ENCODE data around the gene ITPA. TPM values are rescaled to one million over a fixed set of nuclear protein-coding genes. Genes with fewer than 3 reads are reported as not detected.

The ITPA gene
- total and polyA plus RNA-seq, 2 of the 4 experiments (the other 2 are of a cell fraction) = 32.4 to 49.0 TPM

DNA sequence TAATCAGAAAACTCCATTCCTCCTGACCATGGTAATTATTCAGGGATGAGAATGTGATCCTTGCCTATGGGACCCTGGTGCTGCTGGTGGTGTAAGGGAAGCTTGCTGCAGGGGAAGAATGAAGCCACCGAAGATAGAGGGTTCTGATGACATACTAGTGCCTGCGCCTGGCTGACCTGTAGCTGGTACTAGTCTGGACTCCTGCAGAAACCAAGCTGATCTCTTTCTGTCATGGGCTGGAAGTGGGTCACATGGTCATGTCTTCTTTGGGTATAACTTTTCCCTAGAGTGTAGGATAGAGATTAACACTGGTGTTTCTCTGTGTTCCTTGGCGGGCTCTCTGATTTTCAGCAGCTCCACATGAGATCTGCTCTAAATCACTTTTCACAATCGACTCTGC, 38.3 kb downstream of the ITPA start:
- no CpG with 5 or more reads among the region's 4 CpGs for WGBS, 2 experiments (ENCODE audit: extremely low coverage in 2 of 2, insufficient read length in 1 of 2)
- Histone ChIP-seq H3K4me3 (ENCODE audit: insufficient read depth, low read depth, low read length) (no peak overlapping the region), H2AK9ac (replicated peaks; ENCODE audit: low read depth, low read length, poor library complexity) (no peak overlapping the region), H3K79me1 (ENCODE audit: low read depth in 1 of 2, low read length in 2 of 2) (no peaks in the 10 kb centered on the region), H2BK120ac (ENCODE audit: low read depth, low read length) (no peak overlapping the region), H3K14ac (replicated peaks; ENCODE audit: low read depth, low read length) (no peak overlapping the region), H2BK15ac (ENCODE audit: low read depth, low read length) (no peak overlapping the region), H4K20me1 (ENCODE audit: insufficient read depth, low read length) (no peaks in the 10 kb centered on the region), H3K27ac (ENCODE audit: insufficient read depth, low read length) (no peak overlapping the region), H3K4ac (ENCODE audit: low read depth, low read length) (no peak overlapping the region), H3K9me3 (ENCODE audit: control insufficient read depth, insufficient read depth, low read length) (no peaks in the 10 kb centered on the region), H2AK5ac (ENCODE audit: low read depth, low read length) (no peak overlapping the region), H3K36me3 (ENCODE audit: control insufficient read depth, insufficient read depth, low read length) (peaks cover 9% of the 10 kb centered on the region), H3K9ac (ENCODE audit: low read depth, low read length) (no peak overlapping the region), H3K9me1 (ENCODE audit: insufficient read depth, low read length) (no peaks in the 10 kb centered on the region), H4K8ac (ENCODE audit: low read depth in 2 of 2, low read length in 2 of 2) (no peak overlapping the region), H4K91ac (ENCODE audit: insufficient read depth, low read depth, low read length) (no peak overlapping the region), H3K4me1 (ENCODE audit: control insufficient read depth, insufficient read depth, low read length) (no peaks in the 10 kb centered on the region), H2BK20ac (ENCODE audit: low read depth, low read length) (no peak overlapping the region), H3K56ac (ENCODE audit: extremely low read depth, insufficient read depth, low read length) (no peak overlapping the region), H3K23ac (ENCODE audit: low read depth, low read length) (no peak overlapping the region), H2BK5ac (ENCODE audit: low read depth, low read length, poor library complexity, severe bottlenecking) (no peak overlapping the region), H2AFZ (replicated peaks; ENCODE audit: low read length, poor library complexity) (no peak overlapping the region), H3K18ac (ENCODE audit: low read depth, low read length) (no peak overlapping the region), H3K27me3 (ENCODE audit: control insufficient read depth, insufficient read depth, low read length) (peaks cover 6% of the 10 kb centered on the region; the same call in 1 of the 2 replicates), H3K4me2 (ENCODE audit: low read depth, low read length) (no peak overlapping the region), H4K5ac (ENCODE audit: low read depth, low read length) (no peak overlapping the region)
- TF ChIP-seq, protein P1, sequence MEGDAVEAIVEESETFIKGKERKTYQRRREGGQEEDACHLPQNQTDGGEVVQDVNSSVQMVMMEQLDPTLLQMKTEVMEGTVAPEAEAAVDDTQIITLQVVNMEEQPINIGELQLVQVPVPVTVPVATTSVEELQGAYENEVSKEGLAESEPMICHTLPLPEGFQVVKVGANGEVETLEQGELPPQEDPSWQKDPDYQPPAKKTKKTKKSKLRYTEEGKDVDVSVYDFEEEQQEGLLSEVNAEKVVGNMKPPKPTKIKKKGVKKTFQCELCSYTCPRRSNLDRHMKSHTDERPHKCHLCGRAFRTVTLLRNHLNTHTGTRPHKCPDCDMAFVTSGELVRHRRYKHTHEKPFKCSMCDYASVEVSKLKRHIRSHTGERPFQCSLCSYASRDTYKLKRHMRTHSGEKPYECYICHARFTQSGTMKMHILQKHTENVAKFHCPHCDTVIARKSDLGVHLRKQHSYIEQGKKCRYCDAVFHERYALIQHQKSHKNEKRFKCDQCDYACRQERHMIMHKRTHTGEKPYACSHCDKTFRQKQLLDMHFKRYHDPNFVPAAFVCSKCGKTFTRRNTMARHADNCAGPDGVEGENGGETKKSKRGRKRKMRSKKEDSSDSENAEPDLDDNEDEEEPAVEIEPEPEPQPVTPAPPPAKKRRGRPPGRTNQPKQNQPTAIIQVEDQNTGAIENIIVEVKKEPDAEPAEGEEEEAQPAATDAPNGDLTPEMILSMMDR (conservative IDR thresholded peaks at IDR 0.05; ENCODE audit: low read depth, low read length) = no peak
- TF ChIP-seq, protein P2, sequence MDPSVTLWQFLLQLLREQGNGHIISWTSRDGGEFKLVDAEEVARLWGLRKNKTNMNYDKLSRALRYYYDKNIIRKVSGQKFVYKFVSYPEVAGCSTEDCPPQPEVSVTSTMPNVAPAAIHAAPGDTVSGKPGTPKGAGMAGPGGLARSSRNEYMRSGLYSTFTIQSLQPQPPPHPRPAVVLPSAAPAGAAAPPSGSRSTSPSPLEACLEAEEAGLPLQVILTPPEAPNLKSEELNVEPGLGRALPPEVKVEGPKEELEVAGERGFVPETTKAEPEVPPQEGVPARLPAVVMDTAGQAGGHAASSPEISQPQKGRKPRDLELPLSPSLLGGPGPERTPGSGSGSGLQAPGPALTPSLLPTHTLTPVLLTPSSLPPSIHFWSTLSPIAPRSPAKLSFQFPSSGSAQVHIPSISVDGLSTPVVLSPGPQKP (IDR thresholded peaks at IDR 0.05; ENCODE audit: borderline replicate concordance, low read depth, low read length) = no peak
- no peak for TF ChIP-seq MAZ (IDR thresholded peaks at IDR 0.05; ENCODE audit: borderline replicate concordance, low read depth, low read length)
- ATAC-seq (ENCODE audit: low read depth) = no peak
- no peak for DNase-seq
- intact Hi-C loops (cut with micrococcal nuclease) = no loop called here
- in situ Hi-C loops (cut with MboI; ENCODE audit: low sequenced_read_pairs) = no loop called here
- CTCF ChIA-PET = interaction anchor here (0.6 kb wide), 2 partner anchors 17 to 70 kb away, joined by 3 read pairs; no protein-coding TSS in a partner anchor
- dilution Hi-C loops (cut with HindIII; ENCODE audit: low sequenced_read_pairs, unreplicated experiment) = no loop called here
- POLR2A ChIA-PET (ENCODE audit: unreplicated experiment) = no interaction called here
- no TSS peak for BruUV-seq (replicated peaks)

Measured in IMR-90 (cell line).